OCI-M2 (cell line): ENCODE measurements around the gene ADORA2B.

ENCODE experiments used
- DNase-seq: peaks from one replicate; lab custom pipeline; 2025; ENCODE audit not compliant: unreplicated experiment; lab: John Stamatoyannopoulos, UW

ADORA2B gene

GRCh38 chr17:15952916-15953790 lies 8.2 kb downstream of the ADORA2B start:
- DNase-seq: no peak

- DNase-seq: no peak
Observed at GRCh38 chr17:15954222-15954621, 9.3 kb downstream of the ADORA2B start.

GRCh38 chr17:15955793-15956541 lies 11.0 kb downstream of the ADORA2B start:
- no peak for DNase-seq

GRCh38 chr17:15957206-15957605 lies 12.3 kb downstream of the ADORA2B start:
- no peak for DNase-seq

- DNase-seq: no peak
Observed at GRCh38 chr17:15957608-15958307, 12.8 kb downstream of the ADORA2B start.

- no peak for DNase-seq
Observed at GRCh38 chr17:15958484-15958854, 13.5 kb downstream of the ADORA2B start.

GRCh38 chr17:15963670-15964110 lies 18.8 kb downstream of the ADORA2B start:
- no peak for DNase-seq

- no peak for DNase-seq
Observed at GRCh38 chr17:15965528-15965927, 20.6 kb downstream of the ADORA2B start.

GRCh38 chr17:15966183-15966878 lies 21.4 kb downstream of the ADORA2B start:
- no peak for DNase-seq

GRCh38 chr17:15966879-15967248 lies 21.9 kb downstream of the ADORA2B start:
- no peak for DNase-seq

GRCh38 chr17:15967706-15968399 lies 22.9 kb downstream of the ADORA2B start:
- no peak for DNase-seq

- DNase-seq: no peak
Observed at GRCh38 chr17:15969463-15969862, 24.5 kb downstream of the ADORA2B start.

GRCh38 chr17:15970500-15970899 lies 25.6 kb downstream of the ADORA2B start:
- no peak for DNase-seq

GRCh38 chr17:15971098-15971678 lies 26.3 kb downstream of the ADORA2B start:
- DNase-seq: no peak

- DNase-seq: no peak
Observed at GRCh38 chr17:15971882-15972281, 27.0 kb downstream of the ADORA2B start.

- no peak for DNase-seq
Observed at GRCh38 chr17:15972497-15972951, 27.6 kb downstream of the ADORA2B start.

GRCh38 chr17:15973016-15973415 lies 28.1 kb downstream of the ADORA2B start:
- no peak for DNase-seq

GRCh38 chr17:15973834-15974233 lies 28.9 kb downstream of the ADORA2B start:
- no peak for DNase-seq

- no peak for DNase-seq
Observed at GRCh38 chr17:15977894-15978293, 33.0 kb downstream of the ADORA2B start.

GRCh38 chr17:15978606-15979005 lies 33.7 kb downstream of the ADORA2B start:
- DNase-seq: no peak
